ENCODE data around the gene SOX21. TPM values are rescaled to one million over a fixed set of nuclear protein-coding genes. Genes with fewer than 3 reads are reported as not detected.

Gene SOX21
- total RNA-seq, 1 experiment from 2014 or later, result not detected

- peak; percentile 45 for DNase-seq (ENCODE audit: low spot score)
These were observed 32.7 kb downstream of the SOX21 start for GRCh38 chr13:94679614-94680013.

- DNase-seq (ENCODE audit: low spot score), result no peak
These were observed 33.5 kb downstream of the SOX21 start for GRCh38 chr13:94678845-94679244.

GRCh38 chr13:94677799-94678198 lies 34.5 kb downstream of the SOX21 start:
- DNase-seq (ENCODE audit: low spot score), result no peak

- peak; percentile 82 for DNase-seq (ENCODE audit: low spot score)
These were observed 37.6 kb downstream of the SOX21 start for GRCh38 chr13:94674609-94675348.

GRCh38 chr13:94673851-94674250 lies 38.5 kb downstream of the SOX21 start:
- no peak for DNase-seq (ENCODE audit: low spot score)

- no peak for DNase-seq (ENCODE audit: low spot score)
These were observed 39.9 kb downstream of the SOX21 start for GRCh38 chr13:94672400-94672799.

GRCh38 chr13:94667190-94667589 lies 45.2 kb downstream of the SOX21 start:
- DNase-seq (ENCODE audit: low spot score), result no peak

- DNase-seq (ENCODE audit: low spot score), result no peak
These were observed 46.3 kb downstream of the SOX21 start for GRCh38 chr13:94666065-94666464.

GRCh38 chr13:94664889-94665288 lies 47.5 kb downstream of the SOX21 start:
- DNase-seq (ENCODE audit: low spot score), result no peak

GRCh38 chr13:94662274-94662945 lies 49.9 kb downstream of the SOX21 start:
- DNase-seq (ENCODE audit: low spot score), result no peak

- no peak for DNase-seq (ENCODE audit: low spot score)
These were observed 50.9 kb downstream of the SOX21 start for GRCh38 chr13:94661406-94661805.

GRCh38 chr13:94660695-94661326 lies 51.5 kb downstream of the SOX21 start:
- peak; percentile 41 for DNase-seq (ENCODE audit: low spot score)

Small RNAs within 50 kb of the gene (small RNA-seq; reads per million reads assigned to genes)
- gene RN7SL585P, result not detected

Other genes with a start within 250 kb of the SOX21 start
- not detected in 2 replicates for gene DCT, start 232.9 kb downstream of the SOX21 start, total RNA-seq (2014; rRNA removed; shearing (Covaris generic))
- 6.4 and 7.5 TPM in 2 replicates for gene TGDS, start 116.4 kb downstream of the SOX21 start, total RNA-seq (2014; rRNA removed; shearing (Covaris generic))
- 4.5 and 4.6 TPM in 2 replicates for gene GPR180, start 110.7 kb downstream of the SOX21 start, total RNA-seq (2014; rRNA removed; shearing (Covaris generic))

All from HT-29 (cell line).